IMR-90 (cell line): ENCODE measurements around the gene ZNF684. TPM values are rescaled to one million over a fixed set of nuclear protein-coding genes. Genes with fewer than 3 reads are reported as not detected.

ENCODE experiments used
- ATAC-seq: fragments of 200-7000 bp; cut with Tn5 transposase; 2 replicates; pipeline ENCODE4 v1.9.1; 2020; ENCODE audit warnings: low read depth, mild to moderate bottlenecking, moderate library complexity
- BruUV-seq: library from RNA; stranded (reverse); fragments of 400-500 nt; replicated peaks from 2 replicates; lab custom pipeline; 2021; lab: Mats Ljungman, UMichigan
- CTCF ChIA-PET: fragments of 300-600 bp; formaldehyde crosslinking; extraction: SDS; loops from one replicate; lab custom pipeline; 2021; ENCODE audit warnings: antibody characterized with exemption; lab: Yijun Ruan, JAX
- POLR2A ChIA-PET: fragments of 300-600 bp; sonication (Branson Sonifier 250); formaldehyde crosslinking; loops from one replicate; lab custom pipeline; 2022; ENCODE audit warnings: antibody characterized with exemption; ENCODE audit not compliant: unreplicated experiment; lab: Charles Lee
- DNase-seq: peaks from one replicate; pipeline ENCODE4 v3.0.0; 2013
- H2AFZ ChIP-seq: replicated peaks from 2 replicates; pipeline ENCODE3; 2013; ENCODE audit warnings: low read length, mild to moderate bottlenecking; ENCODE audit not compliant: poor library complexity
- H2AK5ac ChIP-seq: 2 replicates; pipeline ENCODE4 v1.6.1; 2013; ENCODE audit warnings: low read depth, low read length, inconsistent platforms
- H2AK9ac ChIP-seq: replicated peaks from 2 replicates; pipeline ENCODE3; 2013; ENCODE audit warnings: mild to moderate bottlenecking, low read depth, low read length, moderate library complexity; ENCODE audit not compliant: poor library complexity
- H2BK120ac ChIP-seq: 2 replicates; pipeline ENCODE4 v1.6.1; 2013; ENCODE audit warnings: low read depth, low read length, inconsistent platforms
- H2BK15ac ChIP-seq: 3 replicates; pipeline ENCODE4 v1.6.1; 2013; ENCODE audit warnings: low read depth, low read length, inconsistent platforms
- H2BK20ac ChIP-seq: 2 replicates; pipeline ENCODE4 v1.6.1; 2013; ENCODE audit warnings: low read depth, mild to moderate bottlenecking, inconsistent platforms, low read length, moderate library complexity
- H2BK5ac ChIP-seq: 2 replicates; pipeline ENCODE4 v1.6.1; 2013; ENCODE audit warnings: mild to moderate bottlenecking, low read depth, low read length, inconsistent platforms; ENCODE audit not compliant: poor library complexity, severe bottlenecking
- H3K14ac ChIP-seq: replicated peaks from 2 replicates; pipeline ENCODE4 v1.6.1; 2013; ENCODE audit warnings: low read depth, low read length, inconsistent platforms
- H3K18ac ChIP-seq: 2 replicates; pipeline ENCODE4 v1.6.1; 2013; ENCODE audit warnings: low read depth, low read length, control low read depth
- H3K23ac ChIP-seq: 2 replicates; pipeline ENCODE4 v1.6.1; 2013; ENCODE audit warnings: low read depth, low read length, inconsistent platforms
- H3K27ac ChIP-seq: 2 replicates; pipeline ENCODE4 v1.5.1; 2013; ENCODE audit warnings: mild to moderate bottlenecking, control low read depth, low read length; ENCODE audit not compliant: insufficient read depth
- H3K27me3 ChIP-seq: 2 replicates; pipeline ENCODE4 v1.6.1; 2013; ENCODE audit warnings: low read length; ENCODE audit not compliant: control insufficient read depth, insufficient read depth
- H3K36me3 ChIP-seq: 2 replicates; pipeline ENCODE4 v1.6.1; 2013; ENCODE audit warnings: low read length, mixed read lengths; ENCODE audit not compliant: control insufficient read depth, insufficient read depth
- H3K4ac ChIP-seq: 2 replicates; pipeline ENCODE4 v1.6.1; 2013; ENCODE audit warnings: low read depth, low read length, inconsistent platforms
- H3K4me1 ChIP-seq: 2 replicates; pipeline ENCODE4 v1.6.1; 2013; ENCODE audit warnings: low read length, mixed read lengths; ENCODE audit not compliant: control insufficient read depth, insufficient read depth
- H3K4me2 ChIP-seq: 2 replicates; pipeline ENCODE4 v1.6.1; 2013; ENCODE audit warnings: low read depth, mild to moderate bottlenecking, control low read depth, low read length, moderate library complexity
- H3K4me3 ChIP-seq: 2 replicates; pipeline ENCODE4 v1.5.1; 2013; ENCODE audit warnings: low read depth, mild to moderate bottlenecking, control low read depth, low read length, moderate library complexity; ENCODE audit not compliant: insufficient read depth
- H3K56ac ChIP-seq: 2 replicates; pipeline ENCODE4 v1.6.1; 2013; ENCODE audit warnings: low read length, inconsistent platforms; ENCODE audit not compliant: insufficient read depth; ENCODE audit errors: extremely low read depth
- H3K79me1 ChIP-seq, 2 experiments: 2 replicates each; pipeline ENCODE4 v1.6.1; 2013; ENCODE audit warnings: low read length in 2 of 2, inconsistent platforms in 1 of 2, low read depth in 1 of 2
- H3K9ac ChIP-seq: 2 replicates; pipeline ENCODE4 v1.6.1; 2013; ENCODE audit warnings: low read depth, low read length, control low read depth
- H3K9me1 ChIP-seq: 2 replicates; pipeline ENCODE4 v1.6.1; 2013; ENCODE audit warnings: low read length, inconsistent platforms; ENCODE audit not compliant: insufficient read depth
- H3K9me3 ChIP-seq: 2 replicates; pipeline ENCODE4 v1.6.1; 2013; ENCODE audit warnings: low read length; ENCODE audit not compliant: control insufficient read depth, insufficient read depth
- H4K20me1 ChIP-seq: 2 replicates; pipeline ENCODE4 v1.6.1; 2013; ENCODE audit warnings: low read length, inconsistent platforms; ENCODE audit not compliant: insufficient read depth
- H4K5ac ChIP-seq: 2 replicates; pipeline ENCODE4 v1.6.1; 2013; ENCODE audit warnings: mild to moderate bottlenecking, low read depth, low read length, control low read depth
- H4K8ac ChIP-seq, 2 experiments: 2 replicates each; pipeline ENCODE4 v1.6.1; 2013; ENCODE audit warnings: low read depth in 2 of 2, low read length in 2 of 2, control low read depth in 1 of 2, inconsistent platforms in 1 of 2
- H4K91ac ChIP-seq: 2 replicates; pipeline ENCODE4 v1.6.1; 2013; ENCODE audit warnings: low read depth, low read length, inconsistent platforms; ENCODE audit not compliant: insufficient read depth
- BHLHE40 ChIP-seq: fragments of 150-350 bp; IDR thresholded peaks from 2 replicates; pipeline ENCODE4 v1.6.1; 2016; ENCODE audit warnings: mild to moderate bottlenecking, low read depth, low read length
- CEBPB ChIP-seq: IDR thresholded peaks from 2 replicates; pipeline ENCODE4 v1.6.1; 2012; ENCODE audit warnings: low read depth, low read length, improper control_type of control experiment
- CHD1 ChIP-seq: IDR thresholded peaks from 2 replicates; pipeline ENCODE4 v1.6.1; 2012; ENCODE audit warnings: low read depth, low read length, improper control_type of control experiment
- CTCF ChIP-seq: conservative IDR thresholded peaks from 2 replicates; pipeline ENCODE4 v1.5.1; 2012; ENCODE audit warnings: mild to moderate bottlenecking, low read depth, low read length, improper control_type of control experiment
- FOS ChIP-seq: fragments of 150-350 bp; IDR thresholded peaks from 2 replicates; pipeline ENCODE4 v1.6.1; 2016; ENCODE audit warnings: low read depth, low read length
- MAZ ChIP-seq: IDR thresholded peaks from 2 replicates; pipeline ENCODE4 v1.6.1; 2012; ENCODE audit warnings: low read depth, mild to moderate bottlenecking, low read length, improper control_type of control experiment, moderate library complexity, borderline replicate concordance
- MXI1 ChIP-seq: IDR thresholded peaks from 2 replicates; pipeline ENCODE4 v1.6.1; 2012; ENCODE audit warnings: low read depth, mild to moderate bottlenecking, low read length, moderate library complexity, borderline replicate concordance
- POLR2A ChIP-seq: IDR thresholded peaks from 2 replicates; pipeline ENCODE4 v1.6.1; 2012; ENCODE audit warnings: mild to moderate bottlenecking, low read depth, low read length
- RAD21 ChIP-seq: IDR thresholded peaks from 2 replicates; pipeline ENCODE4 v1.6.1; 2012; ENCODE audit warnings: low read length, improper control_type of control experiment
- RFX5 ChIP-seq: IDR thresholded peaks from 2 replicates; pipeline ENCODE4 v1.8.0; 2012; ENCODE audit warnings: low read depth, mild to moderate bottlenecking, low read length, moderate library complexity
- WGBS, 2 experiments: methylation state at CpG; one replicate each; pipeline versions ENCODE4 v1.1.5 to v1.1.7; 2013; ENCODE audit warnings: missing lambda C conversion rate in 2 of 2; ENCODE audit not compliant: insufficient read length in 1 of 2; ENCODE audit errors: extremely low coverage in 2 of 2; 5-methylcytosine and 5-hydroxymethylcytosine counted together
- dilution Hi-C: fragments of 300-500 bp; cut with HindIII; formaldehyde crosslinking; loops from one replicate; pipeline ENCODE4 v1.14.3; 2018; ENCODE audit warnings: low sequenced_read_pairs; ENCODE audit not compliant: unreplicated experiment
- in situ Hi-C: fragments of 300-500 bp; cut with MboI; formaldehyde crosslinking; loops from 3 replicates; pipeline ENCODE4 v1.14.3; 2019; ENCODE audit warnings: low sequenced_read_pairs, inconsistent platforms, mixed read lengths
- intact Hi-C: fragments of 100-400 bp; cut with micrococcal nuclease; formaldehyde crosslinking; loops from 2 replicates; pipeline ENCODE4 v1.10.0; 2022
- polyA plus RNA-seq, 3 experiments: library from polyadenylated mRNA; depleted of rRNA; stranded (reverse); fragments of >200 nt; gene quantifications; 2 replicates each; pipeline ENCODE4 v1.2.3, GENCODE V29; 2012; ENCODE audit warnings: low replicate concordance in 1 of 3
- total RNA-seq: library from RNA; depleted of rRNA; stranded (reverse); fragments of >200 nt; gene quantifications from 2 replicates; pipeline ENCODE4 v1.2.3, GENCODE V29; 2012
- TF ChIP-seq, protein P1 (sequence below): fragments of 150-350 bp; IDR thresholded peaks from 2 replicates; pipeline ENCODE4 v1.6.1; 2017; ENCODE audit warnings: mild to moderate bottlenecking, antibody characterized with exemption, low read length, low read depth

ZNF684 gene
- total and polyA plus RNA-seq, 2 of the 4 experiments (the other 2 are of a cell fraction) = 1.4 to 4.1 TPM

- intact Hi-C loops = no loop called here
- no peak for DNase-seq
- in situ Hi-C loops = no loop called here
- Histone ChIP-seq H3K23ac (no peak overlapping the region), H3K9me3 (no peaks in the 10 kb centered on the region), H3K18ac (no peak overlapping the region), H3K14ac (no peak overlapping the region), H2BK120ac (no peak overlapping the region), H3K79me1 (no peaks in the 10 kb centered on the region), H3K9ac (no peak overlapping the region), H3K4ac (no peak overlapping the region), H2AK5ac (no peak overlapping the region), H2BK5ac (no peak overlapping the region), H3K36me3 (no peaks in the 10 kb centered on the region), H3K27me3 (peaks cover 14% of the 10 kb centered on the region), H3K27ac (no peak overlapping the region), H4K20me1 (no peaks in the 10 kb centered on the region), H2BK20ac (no peak overlapping the region), H4K5ac (no peak overlapping the region), H4K91ac (no peak overlapping the region), H3K4me3 (no peak overlapping the region), H3K9me1 (no peaks in the 10 kb centered on the region), H2BK15ac (no peak overlapping the region), H3K4me1 (no peaks in the 10 kb centered on the region), H2AK9ac (no peak overlapping the region), H2AFZ (no peak overlapping the region), H3K4me2 (no peak overlapping the region), H4K8ac (no peak overlapping the region), H3K56ac (no peak overlapping the region)
- dilution Hi-C loops = no loop called here
- WGBS, 2 experiments = no CpG with 5 or more reads among the region's 2 CpGs
- no TSS peak for BruUV-seq
- TF ChIP-seq POLR2A (no peak), FOS (no peak), MXI1 (no peak), CEBPB (no peak), CHD1 (no peak), BHLHE40 (no peak), CTCF (no peak), MAZ (no peak), RAD21 (no peak), RFX5 (no peak)
- TF ChIP-seq, protein P1, sequence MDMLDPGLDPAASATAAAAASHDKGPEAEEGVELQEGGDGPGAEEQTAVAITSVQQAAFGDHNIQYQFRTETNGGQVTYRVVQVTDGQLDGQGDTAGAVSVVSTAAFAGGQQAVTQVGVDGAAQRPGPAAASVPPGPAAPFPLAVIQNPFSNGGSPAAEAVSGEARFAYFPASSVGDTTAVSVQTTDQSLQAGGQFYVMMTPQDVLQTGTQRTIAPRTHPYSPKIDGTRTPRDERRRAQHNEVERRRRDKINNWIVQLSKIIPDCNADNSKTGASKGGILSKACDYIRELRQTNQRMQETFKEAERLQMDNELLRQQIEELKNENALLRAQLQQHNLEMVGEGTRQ = no peak
- CTCF ChIA-PET = no interaction called here
- POLR2A ChIA-PET = no interaction called here
- no peak for ATAC-seq
Observed at GRCh38 chr1:40588586-40588985, 57.1 kb downstream of the ZNF684 start.
